Activated naive CD8-positive, alpha-beta T cell treated with anti-CD3 and anti-CD28 coated beads, Interleukin-2, amount 50 U/mL, for 24 hours (primary cell): ENCODE measurements around the gene TRIM40.
"Not testable (repeated sequence)": the region's sequence is repeated elsewhere in the genome, so short reads cannot be mapped to it uniquely, and the experiment has no call there.

Experiments
- ATAC-seq: fragments of 150-1000 bp; cut with Tn5 transposase; one replicate; pipeline ENCODE4 v1.10.0; 2021
- DNase-seq: peaks from one replicate; pipeline ENCODE4 v3.0.0; 2021
- H3K27ac Mint-ChIP-seq: one replicate; pipeline ENCODE4 v1.8.0; 2021; ENCODE audit warnings: mild to moderate bottlenecking, mixed read lengths
- H3K27me3 Mint-ChIP-seq: one replicate; pipeline ENCODE4 v1.8.0; 2021; ENCODE audit warnings: mixed read lengths
- H3K36me3 Mint-ChIP-seq: one replicate; pipeline ENCODE4 v1.8.0; 2021; ENCODE audit warnings: low read depth, mixed read lengths
- H3K4me1 Mint-ChIP-seq: one replicate; pipeline ENCODE4 v1.8.0; 2021; ENCODE audit warnings: mixed read lengths
- H3K4me3 Mint-ChIP-seq: one replicate; pipeline ENCODE4 v1.8.0; 2021; ENCODE audit warnings: mild to moderate bottlenecking, moderate library complexity, mixed read lengths
- H3K9me3 Mint-ChIP-seq: one replicate; pipeline ENCODE4 v1.8.0; 2021; ENCODE audit warnings: mixed read lengths

The TRIM40 gene

GRCh38 chr6:30129265-30130178, 6.4 kb upstream of the TRIM40 start:
- Mint-ChIP-seq H3K27ac (no peak overlapping the region), H3K4me1 (peaks cover 21% of the 10 kb centered on the region), H3K36me3 (no peaks in the 10 kb centered on the region), H3K4me3 (no peak overlapping the region), H3K27me3 (peaks cover 70% of the 10 kb centered on the region), H3K9me3 (no peaks in the 10 kb centered on the region)
- DNase-seq (no peak), ATAC-seq (peak; percentile 70)

GRCh38 chr6:30130179-30130679, 5.7 kb upstream of the TRIM40 start:
- peaks cover 72% of the 10 kb centered on the region for H3K27me3 Mint-ChIP-seq
- H3K4me1 Mint-ChIP-seq = peaks cover 21% of the 10 kb centered on the region
- no peaks in the 10 kb centered on the region for H3K9me3 Mint-ChIP-seq
- no peak overlapping the region for H3K27ac Mint-ChIP-seq
- DNase-seq (no peak), ATAC-seq (no peak)
- H3K36me3 Mint-ChIP-seq = no peaks in the 10 kb centered on the region
- no peak overlapping the region for H3K4me3 Mint-ChIP-seq

- Mint-ChIP-seq H3K27ac (no peak overlapping the region), H3K36me3 (no peaks in the 10 kb centered on the region), H3K4me3 (no peak overlapping the region)
These were observed 4.8 kb upstream of the TRIM40 start for GRCh38 chr6:30130887-30131862.

GRCh38 chr6:30131947-30132497, 3.9 kb upstream of the TRIM40 start:
- Mint-ChIP-seq H3K27me3 (peaks cover 72% of the 10 kb centered on the region), H3K36me3 (no peaks in the 10 kb centered on the region), H3K4me3 (no peak overlapping the region), H3K4me1 (peaks cover 23% of the 10 kb centered on the region), H3K9me3 (no peaks in the 10 kb centered on the region), H3K27ac (no peak overlapping the region)
- no peak for ATAC-seq
- DNase-seq = no peak

More at GRCh38 chr6:30130887-30131862, 4.8 kb upstream of the TRIM40 start:
- ATAC-seq = peak; percentile 83
- no peaks in the 10 kb centered on the region for H3K9me3 Mint-ChIP-seq
- H3K27me3 Mint-ChIP-seq = peaks cover 77% of the 10 kb centered on the region
- peak; percentile 48 for DNase-seq
- peaks cover 23% of the 10 kb centered on the region for H3K4me1 Mint-ChIP-seq

GRCh38 chr6:30135147-30135546, 793 bp upstream of the TRIM40 start:
- no peak overlapping the region for H3K4me3 Mint-ChIP-seq
- H3K36me3 Mint-ChIP-seq = no peaks in the 10 kb centered on the region
- no peak for DNase-seq
- H3K27ac Mint-ChIP-seq = no peak overlapping the region
- peaks cover 12% of the 10 kb centered on the region for H3K4me1 Mint-ChIP-seq
- no peaks in the 10 kb centered on the region for H3K9me3 Mint-ChIP-seq
- ATAC-seq = no peak
- peaks cover 50% of the 10 kb centered on the region for H3K27me3 Mint-ChIP-seq

GRCh38 chr6:30136570-30137286, 788 bp downstream of the TRIM40 start:
- Mint-ChIP-seq H3K9me3 (no peaks in the 10 kb centered on the region), H3K36me3 (no peaks in the 10 kb centered on the region), H3K27ac (no peak overlapping the region), H3K4me1 (peaks cover 2% of the 10 kb centered on the region), H3K4me3 (no peak overlapping the region), H3K27me3 (peaks cover 47% of the 10 kb centered on the region)
- no peak for DNase-seq
- no peak for ATAC-seq

- peaks cover 48% of the 10 kb centered on the region for H3K27me3 Mint-ChIP-seq
- not testable (repeated sequence) for DNase-seq, H3K9me3 Mint-ChIP-seq, H3K4me3 Mint-ChIP-seq, H3K4me1 Mint-ChIP-seq, ATAC-seq, H3K27ac Mint-ChIP-seq, H3K36me3 Mint-ChIP-seq
These were observed 4.3 kb downstream of the TRIM40 start for GRCh38 chr6:30140240-30140639.

- Mint-ChIP-seq H3K4me3 (no peak overlapping the region), H3K4me1 (no peaks in the 10 kb centered on the region), H3K27me3 (peaks cover 47% of the 10 kb centered on the region), H3K27ac (no peak overlapping the region), H3K9me3 (no peaks in the 10 kb centered on the region), H3K36me3 (no peaks in the 10 kb centered on the region)
- ATAC-seq (no peak), DNase-seq (no peak)
These were observed 6.7 kb downstream of the TRIM40 start for GRCh38 chr6:30142665-30143064.

- H3K9me3 Mint-ChIP-seq = no peaks in the 10 kb centered on the region
- no peak for ATAC-seq
- H3K4me3 Mint-ChIP-seq = no peak overlapping the region
- peaks cover 42% of the 10 kb centered on the region for H3K27me3 Mint-ChIP-seq
- H3K27ac Mint-ChIP-seq = no peak overlapping the region
- no peak for DNase-seq
- no peaks in the 10 kb centered on the region for H3K4me1 Mint-ChIP-seq
- H3K36me3 Mint-ChIP-seq = no peaks in the 10 kb centered on the region
These were observed 7.8 kb downstream of the TRIM40 start for GRCh38 chr6:30143780-30144179.

GRCh38 chr6:30144811-30145210, 8.9 kb downstream of the TRIM40 start:
- no peaks in the 10 kb centered on the region for H3K9me3 Mint-ChIP-seq
- H3K27me3 Mint-ChIP-seq = peaks cover 39% of the 10 kb centered on the region
- no peak overlapping the region for H3K27ac Mint-ChIP-seq
- H3K4me3 Mint-ChIP-seq = no peak overlapping the region
- ATAC-seq (no peak), DNase-seq (no peak)
- H3K4me1 Mint-ChIP-seq = no peaks in the 10 kb centered on the region
- H3K36me3 Mint-ChIP-seq = no peaks in the 10 kb centered on the region

GRCh38 chr6:30145818-30146217, 9.9 kb downstream of the TRIM40 start:
- Mint-ChIP-seq H3K4me3 (no peak overlapping the region), H3K36me3 (no peaks in the 10 kb centered on the region), H3K9me3 (no peaks in the 10 kb centered on the region), H3K27ac (no peak overlapping the region), H3K27me3 (peaks cover 34% of the 10 kb centered on the region), H3K4me1 (no peaks in the 10 kb centered on the region)
- DNase-seq (no peak), ATAC-seq (no peak)

- no peaks in the 10 kb centered on the region for H3K4me1 Mint-ChIP-seq
- H3K36me3 Mint-ChIP-seq = no peaks in the 10 kb centered on the region
- H3K27me3 Mint-ChIP-seq = peaks cover 23% of the 10 kb centered on the region
- no peak for DNase-seq
- no peak overlapping the region for H3K27ac Mint-ChIP-seq
- peak; percentile 36 for ATAC-seq
- H3K4me3 Mint-ChIP-seq = no peak overlapping the region
- no peaks in the 10 kb centered on the region for H3K9me3 Mint-ChIP-seq
These were observed 11.2 kb downstream of the TRIM40 start for GRCh38 chr6:30147096-30147495.

- Mint-ChIP-seq H3K36me3 (no peaks in the 10 kb centered on the region), H3K27me3 (peaks cover 11% of the 10 kb centered on the region), H3K27ac (no peak overlapping the region), H3K4me3 (no peak overlapping the region), H3K4me1 (no peaks in the 10 kb centered on the region), H3K9me3 (no peaks in the 10 kb centered on the region)
- ATAC-seq (no peak), DNase-seq (no peak)
These were observed 13.3 kb downstream of the TRIM40 start for GRCh38 chr6:30149234-30149633.
